ENCODE results near the gene IGSF21.

IGSF21 gene

GRCh38 chr1:18322368-18323032, 214.9 kb downstream of the IGSF21 start:
- TF ChIP-seq CTCF (IDR thresholded peaks at IDR 0.05; ENCODE audit: low read length, missing control alignments): no peak
- DNase-seq (ENCODE audit: low read depth): no peak
- H3K4me3 ChIP-seq (replicated peaks; ENCODE audit: low read depth, low read length): no peak overlapping the region

GRCh38 chr1:18323259-18323658, 215.7 kb downstream of the IGSF21 start:
- no peak for TF ChIP-seq CTCF (IDR thresholded peaks at IDR 0.05; ENCODE audit: low read length, missing control alignments)

GRCh38 chr1:18324246-18324645, 216.6 kb downstream of the IGSF21 start:
- no peak for DNase-seq (ENCODE audit: low read depth)
- no peak for TF ChIP-seq CTCF (IDR thresholded peaks at IDR 0.05; ENCODE audit: low read length, missing control alignments)
- H3K4me3 ChIP-seq (replicated peaks; ENCODE audit: low read depth, low read length): no peak overlapping the region

More at GRCh38 chr1:18323259-18323658, 215.7 kb downstream of the IGSF21 start:
- no peak for DNase-seq (ENCODE audit: low read depth)
- no peak overlapping the region for H3K4me3 ChIP-seq (replicated peaks; ENCODE audit: low read depth, low read length)

GRCh38 chr1:18325136-18325535, 217.5 kb downstream of the IGSF21 start:
- no peak overlapping the region for H3K4me3 ChIP-seq (replicated peaks; ENCODE audit: low read depth, low read length)
- no peak for TF ChIP-seq CTCF (IDR thresholded peaks at IDR 0.05; ENCODE audit: low read length, missing control alignments)
- DNase-seq (ENCODE audit: low read depth): no peak

- DNase-seq (ENCODE audit: low read depth): no peak
- TF ChIP-seq CTCF (IDR thresholded peaks at IDR 0.05; ENCODE audit: low read length, missing control alignments): no peak
- no peak overlapping the region for H3K4me3 ChIP-seq (replicated peaks; ENCODE audit: low read depth, low read length)
Measured at GRCh38 chr1:18326211-18326897, 218.8 kb downstream of the IGSF21 start.

GRCh38 chr1:18327650-18328049, 220.1 kb downstream of the IGSF21 start:
- no peak overlapping the region for H3K4me3 ChIP-seq (replicated peaks; ENCODE audit: low read depth, low read length)
- no peak for DNase-seq (ENCODE audit: low read depth)
- TF ChIP-seq CTCF (IDR thresholded peaks at IDR 0.05; ENCODE audit: low read length, missing control alignments): no peak

Data from fibroblast of pulmonary artery (primary cell).